HEK293 (cell line): ENCODE measurements around the gene WWOX.

ENCODE experiments used
- CTCF ChIA-PET: fragments of 350-600 bp; formaldehyde crosslinking; extraction: SDS; loops from one replicate; lab custom pipeline; 2021; ENCODE audit warnings: antibody characterized with exemption; lab: Yijun Ruan, JAX
- POLR2A ChIA-PET: fragments of 300-600 bp; formaldehyde crosslinking; extraction: SDS; loops from one replicate; lab custom pipeline; 2020; ENCODE audit warnings: antibody characterized with exemption, inconsistent platforms; lab: Yijun Ruan, JAX
- H3K27ac ChIP-seq: fragments of 200-500 bp; sonication (Bioruptor generic); 2 replicates; pipeline ENCODE4 v1.5.1; 2014; ENCODE audit warnings: low read depth, low read length, control low read depth, inconsistent platforms; ENCODE audit errors: extremely low read depth
- H3K36me3 ChIP-seq, 2 experiments: fragments of 200-500 bp in 1 of 2; sonication (Bioruptor generic) in 1 of 2; 1 replicate in 1 of 2; 2 replicates in 1 of 2; pipeline ENCODE4 v1.5.1; 2014 to 2017; ENCODE audit warnings: inconsistent platforms in 2 of 2, low read length in 2 of 2; ENCODE audit not compliant: control insufficient read depth in 2 of 2, insufficient read depth in 1 of 2
- H3K4me1 ChIP-seq: fragments of 200-500 bp; sonication (Bioruptor generic); 2 replicates; pipeline ENCODE4 v1.5.1; 2014; ENCODE audit warnings: mild to moderate bottlenecking, low read length, inconsistent platforms; ENCODE audit not compliant: control insufficient read depth, insufficient read depth
- H3K4me3 ChIP-seq: 2 replicates; pipeline ENCODE4 v1.5.1; 2011; ENCODE audit warnings: low read depth, mild to moderate bottlenecking, control low read depth, low read length, moderate library complexity
- H3K9me3 ChIP-seq: fragments of 200-500 bp; sonication (Bioruptor generic); 2 replicates; pipeline ENCODE4 v1.5.1; 2014; ENCODE audit warnings: low read depth, low read length, inconsistent platforms; ENCODE audit not compliant: control insufficient read depth, insufficient read depth
- GLI2 ChIP-seq: fragments of 450-650 bp; formaldehyde crosslinking; IDR thresholded peaks from 2 replicates; pipeline ENCODE4; 2017; ENCODE audit warnings: missing biosample characterization, missing genetic modification characterization, low read depth, borderline replicate concordance
- HOXC10 ChIP-seq: sonication (generic); formaldehyde crosslinking; IDR thresholded peaks from 2 replicates; pipeline ENCODE4 v1.8.1; 2023; ENCODE audit warnings: mild to moderate bottlenecking, missing genetic modification reagents
- KLF1 ChIP-seq: fragments of 450-650 bp; formaldehyde crosslinking; IDR thresholded peaks from 2 replicates; pipeline ENCODE4 v1.5.1; 2016; ENCODE audit warnings: missing biosample characterization, missing genetic modification characterization
- KLF10 ChIP-seq: fragments of 450-650 bp; IDR thresholded peaks from 2 replicates; pipeline ENCODE4 v1.5.1; 2018; ENCODE audit warnings: missing biosample characterization, mild to moderate bottlenecking, missing genetic modification characterization
- KLF7 ChIP-seq: fragments of 450-650 bp; formaldehyde crosslinking; IDR thresholded peaks from 2 replicates; pipeline ENCODE4 v1.5.1; 2016; ENCODE audit warnings: missing biosample characterization, missing genetic modification characterization, borderline replicate concordance
- KLF9 ChIP-seq: fragments of 450-650 bp; formaldehyde crosslinking; IDR thresholded peaks from 2 replicates; pipeline ENCODE4 v1.5.1; 2016; ENCODE audit warnings: missing biosample characterization, missing genetic modification characterization, low read depth
- PRDM6 ChIP-seq: fragments of 450-650 bp; formaldehyde crosslinking; IDR thresholded peaks from 2 replicates; pipeline ENCODE4 v1.5.1; 2017; ENCODE audit warnings: missing biosample characterization, missing genetic modification characterization
- SCRT1 ChIP-seq: fragments of 450-650 bp; formaldehyde crosslinking; IDR thresholded peaks from 2 replicates; pipeline ENCODE4 v1.5.1; 2016; ENCODE audit warnings: missing biosample characterization, missing genetic modification characterization, borderline replicate concordance
- SCRT2 ChIP-seq: fragments of 450-650 bp; formaldehyde crosslinking; IDR thresholded peaks from 2 replicates; pipeline ENCODE4 v1.5.1; 2016; ENCODE audit warnings: missing biosample characterization, missing genetic modification characterization
- SP7 ChIP-seq: fragments of 450-650 bp; formaldehyde crosslinking; IDR thresholded peaks from 2 replicates; pipeline ENCODE4 v1.5.1; 2016; ENCODE audit warnings: missing biosample characterization, missing genetic modification characterization
- ZBTB49 ChIP-seq: fragments of 450-650 bp; formaldehyde crosslinking; IDR thresholded peaks from 2 replicates; pipeline ENCODE4 v1.5.1; 2016; ENCODE audit warnings: missing biosample characterization, missing genetic modification characterization, low read depth
- ZNF175 ChIP-seq: fragments of 450-650 bp; formaldehyde crosslinking; IDR thresholded peaks from 2 replicates; pipeline ENCODE4 v1.5.1; 2016; ENCODE audit warnings: missing biosample characterization, missing genetic modification characterization
- ZNF211 ChIP-seq: fragments of 450-650 bp; formaldehyde crosslinking; IDR thresholded peaks from 2 replicates; pipeline ENCODE4 v1.5.1; 2016; ENCODE audit warnings: low read depth, missing biosample characterization, missing genetic modification characterization
- ZNF214 ChIP-seq: fragments of 450-650 bp; formaldehyde crosslinking; IDR thresholded peaks from 2 replicates; pipeline ENCODE4 v1.5.1; 2017; ENCODE audit warnings: missing biosample characterization, mild to moderate bottlenecking, missing genetic modification characterization, borderline replicate concordance
- ZNF248 ChIP-seq: fragments of 450-650 bp; formaldehyde crosslinking; IDR thresholded peaks from 2 replicates; pipeline ENCODE4 v1.5.1; 2017; ENCODE audit warnings: missing biosample characterization, missing genetic modification characterization
- ZNF274 ChIP-seq, 2 experiments: fragments of 200-500 bp in 1 of 2; fragments of 450-650 bp in 1 of 2; sonication (Bioruptor generic) in 1 of 2; formaldehyde crosslinking in 1 of 2; IDR thresholded peaks; 2 replicates each; pipeline versions ENCODE4 v1.5.1 to v1.6.1; 2014 to 2016; ENCODE audit warnings: borderline replicate concordance in 1 of 2, inconsistent platforms in 1 of 2, low read length in 1 of 2, missing biosample characterization in 1 of 2, missing genetic modification characterization in 1 of 2
- ZNF37A ChIP-seq: fragments of 450-650 bp; IDR thresholded peaks from 2 replicates; pipeline ENCODE4 v1.5.1; 2018; ENCODE audit warnings: missing biosample characterization, missing genetic modification characterization
- ZNF501 ChIP-seq: fragments of 450-650 bp; formaldehyde crosslinking; IDR thresholded peaks from 2 replicates; pipeline ENCODE4 v1.5.1; 2016; ENCODE audit warnings: missing biosample characterization, missing genetic modification characterization
- ZNF514 ChIP-seq: fragments of 450-650 bp; formaldehyde crosslinking; IDR thresholded peaks from 2 replicates; pipeline ENCODE4 v1.5.1; 2016; ENCODE audit warnings: missing biosample characterization, missing genetic modification characterization
- ZNF571 ChIP-seq: fragments of 450-650 bp; formaldehyde crosslinking; IDR thresholded peaks from 2 replicates; pipeline ENCODE4 v1.5.0; 2017; ENCODE audit warnings: missing biosample characterization, missing genetic modification characterization
- ZNF792 ChIP-seq: fragments of 450-650 bp; formaldehyde crosslinking; IDR thresholded peaks from 2 replicates; pipeline ENCODE4 v1.5.1; 2016; ENCODE audit warnings: missing biosample characterization, missing genetic modification characterization

The WWOX gene

GRCh38 chr16:78984324-78984723 lies 884.9 kb downstream of the WWOX start:
- no peaks in the 10 kb centered on the region for H3K9me3 ChIP-seq
- POLR2A ChIA-PET, result no interaction called here
- no peaks in the 10 kb centered on the region for H3K4me1 ChIP-seq
- H3K4me3 ChIP-seq, result no peak overlapping the region
- TF ChIP-seq ZNF274 (IDR thresholded peaks at IDR 0.05; ENCODE audit: low read length) (no peak), ZNF274 (tag by site-specific recombination; IDR thresholded peaks at IDR 0.05; ENCODE audit: borderline replicate concordance) (no peak), ZNF792 (tag by site-specific recombination) (no peak), ZNF211 (tag by site-specific recombination) (no peak), PRDM6 (tag by site-specific recombination) (no peak), ZNF37A (no peak), HOXC10 (CRISPR knock-in tag) (no peak), SCRT2 (no peak), ZNF514 (tag by site-specific recombination) (no peak), SCRT1 (tag by site-specific recombination) (no peak), KLF10 (tag by site-specific recombination) (0 out of 2 replicates have a peak, but pooled peaks have one; percentile 58), KLF1 (peak; percentile 59; the same call in 1 of the 2 replicates), ZNF214 (tag by site-specific recombination) (no peak), SP7 (tag by site-specific recombination) (no peak), KLF7 (tag by site-specific recombination) (peak; percentile 71; the same call in 1 of the 2 replicates), ZNF248 (no peak), ZNF501 (tag by site-specific recombination) (no peak), KLF9 (tag by site-specific recombination) (peak; percentile 83)
- H3K27ac ChIP-seq, result no peak overlapping the region
- CTCF ChIA-PET, result no interaction called here
- no peaks in the 10 kb centered on the region for H3K36me3 ChIP-seq

GRCh38 chr16:78984887-78985464 lies 885.5 kb downstream of the WWOX start:
- H3K9me3 ChIP-seq, result no peaks in the 10 kb centered on the region
- ChIA-PET POLR2A (no interaction called here), CTCF (interaction anchor here (0.6 kb wide), 1 partner anchor 20 kb away, joined by 4 read pairs; no protein-coding TSS in a partner anchor)
- H3K27ac ChIP-seq, result no peak overlapping the region
- no peak overlapping the region for H3K4me3 ChIP-seq
- H3K36me3 ChIP-seq, result no peaks in the 10 kb centered on the region
- no peaks in the 10 kb centered on the region for H3K4me1 ChIP-seq
- TF ChIP-seq ZNF571 (tag by site-specific recombination) (no peak), ZNF175 (no peak), GLI2 (tag by site-specific recombination) (no peak), ZBTB49 (tag by site-specific recombination) (no peak)
